K562 (cell line): ENCODE data around the gene LRP1B. TPM values are rescaled to one million over a fixed set of nuclear protein-coding genes. Genes with fewer than 3 reads are reported as not detected.

Experiments used
- ATAC-seq: fragments of 200-7000 bp; cut with Tn5 transposase; 3 replicates; pipeline ENCODE4 v1.9.1; 2020; ENCODE audit warnings: moderate library complexity
- BruUV-seq: library from RNA; stranded (reverse); fragments of 400-500 nt; replicated peaks from 2 replicates; lab custom pipeline; 2021; lab: Mats Ljungman, UMichigan
- CTCF ChIA-PET: fragments of 300-600 bp; formaldehyde crosslinking; extraction: SDS; loops from one replicate; lab custom pipeline; 2021; ENCODE audit warnings: low intra/inter-chr PET ratio; lab: Yijun Ruan, JAX
- POLR2A ChIA-PET: fragments of 300-600, 350-650 bp; sonication (Branson Sonifier 250); formaldehyde crosslinking; extraction: SDS; loops from one replicate; lab custom pipeline; 2021; ENCODE audit warnings: antibody characterized with exemption, inconsistent platforms; lab: Yijun Ruan, JAX
- DNase-seq, 4 experiments: peaks; one replicate each; pipeline versions ENCODE4 v3.0.0 to v3.0.0-alpha.2; 2011 to 2018; ENCODE audit warnings: low spot score in 3 of 4, mixed read lengths in 3 of 4; ENCODE audit errors: extremely low read depth in 1 of 4
- FAIRE-seq: peaks from 2 replicates; lab custom pipeline; 2011; peaks lifted over from hg19 to GRCh38; lab: Jason Lieb, UNC
- H2AFZ ChIP-seq: 2 replicates; pipeline ENCODE4 v1.6.0; 2011; ENCODE audit warnings: low read depth, low read length, control low read depth, inconsistent platforms
- H3K27ac ChIP-seq: fragments of 200-600 bp; 3 replicates; pipeline ENCODE4 v1.8.0; 2011; ENCODE audit warnings: low read depth, mild to moderate bottlenecking, control low read depth, inconsistent platforms, low read length, moderate library complexity, mixed read lengths; ENCODE audit errors: extremely low read depth
- H3K27me3 ChIP-seq, 2 experiments: fragments of 300-600 bp in 1 of 2; 2 replicates in 1 of 2; 3 replicates in 1 of 2; pipeline versions ENCODE4 v1.6.0 to v1.8.0; 2011; ENCODE audit warnings: inconsistent platforms in 2 of 2, low read length in 2 of 2, mild to moderate bottlenecking in 1 of 2, mixed read lengths in 1 of 2, moderate library complexity in 1 of 2; ENCODE audit not compliant: control insufficient read depth in 2 of 2, insufficient read depth in 2 of 2
- H3K36me3 ChIP-seq: fragments of 300-600 bp; 3 replicates; pipeline ENCODE4 v1.8.0; 2011; ENCODE audit warnings: mild to moderate bottlenecking, low read length, inconsistent platforms; ENCODE audit not compliant: control insufficient read depth, insufficient read depth
- H3K4me1 ChIP-seq, 2 experiments: fragments of 200-600 bp in 1 of 2; replicated peaks in 1 of 2; 2 replicates in 1 of 2; 3 replicates in 1 of 2; pipeline versions ENCODE4 v1.5.1 to v1.8.0; 2011; ENCODE audit warnings: inconsistent platforms in 2 of 2, low read length in 2 of 2, mild to moderate bottlenecking in 1 of 2, mixed read lengths in 1 of 2, moderate library complexity in 1 of 2; ENCODE audit not compliant: control insufficient read depth in 2 of 2, insufficient read depth in 2 of 2
- H3K4me2 ChIP-seq: 2 replicates; pipeline ENCODE4 v1.6.1; 2011; ENCODE audit warnings: low read length, control low read depth, inconsistent platforms, mixed read lengths; ENCODE audit not compliant: insufficient read depth
- H3K4me3 ChIP-seq: fragments of 200-600 bp; sonication (generic), shearing (Covaris generic); 2 replicates; pipeline ENCODE4 v1.5.1; 2016; ENCODE audit warnings: control low read depth, inconsistent platforms
- H3K79me2 ChIP-seq: fragments of 200-600 bp; 3 replicates; pipeline ENCODE4 v1.8.0; 2011; ENCODE audit warnings: low read length, inconsistent platforms; ENCODE audit not compliant: control insufficient read depth, insufficient read depth
- H3K9ac ChIP-seq, 2 experiments: 2 replicates each; pipeline versions ENCODE4 v1.6.0 to v1.6.1; 2011; ENCODE audit warnings: low read depth in 2 of 2, low read length in 2 of 2, control low read depth in 1 of 2, inconsistent platforms in 1 of 2, mild to moderate bottlenecking in 1 of 2, mixed read lengths in 1 of 2; ENCODE audit not compliant: insufficient read depth in 1 of 2
- H3K9me1 ChIP-seq: one replicate; pipeline ENCODE4 v1.6.0; 2011; ENCODE audit warnings: inconsistent platforms, mild to moderate bottlenecking, low read length, moderate library complexity; ENCODE audit not compliant: control insufficient read depth, insufficient read depth
- H3K9me3 ChIP-seq: replicated peaks from 2 replicates; pipeline ENCODE4 v1.5.1; 2011; ENCODE audit warnings: low read depth, low read length, inconsistent platforms; ENCODE audit not compliant: control insufficient read depth, insufficient read depth
- H4K20me1 ChIP-seq: replicated peaks from 2 replicates; pipeline ENCODE4 v1.6.1; 2011; ENCODE audit warnings: low read length, inconsistent platforms, mixed read lengths; ENCODE audit not compliant: control insufficient read depth, insufficient read depth
- CBFA2T3 ChIP-seq: fragments of 450-650 bp; IDR thresholded peaks from 2 replicates; pipeline ENCODE4 v1.6.1; 2017
- CBX8 ChIP-seq: fragments of 200-600 bp; sonication (generic); IDR thresholded peaks from 2 replicates; pipeline ENCODE4 v1.6.1; 2012; ENCODE audit warnings: borderline replicate concordance, mixed run types, low read depth, mild to moderate bottlenecking, moderate library complexity, mixed read lengths, low read length, control low read depth, inconsistent platforms; ENCODE audit not compliant: poor library complexity, severe bottlenecking; ENCODE audit errors: extremely low read depth
- GATAD2A ChIP-seq: fragments of 450-650 bp; IDR thresholded peaks from 2 replicates; pipeline ENCODE4 v1.6.1; 2017
- HDAC1 ChIP-seq, 2 experiments: fragments of 450-650 bp; IDR thresholded peaks; 2 replicates each; pipeline ENCODE4 v1.6.1; 2016 to 2017; ENCODE audit warnings: inconsistent platforms in 1 of 2, mild to moderate bottlenecking in 1 of 2, moderate library complexity in 1 of 2
- NCOR1 ChIP-seq: fragments of 450-650 bp; IDR thresholded peaks from 2 replicates; pipeline ENCODE4 v1.6.1; 2016; ENCODE audit warnings: mild to moderate bottlenecking, moderate library complexity
- NR2F6 ChIP-seq: fragments of 450-650 bp; formaldehyde crosslinking; IDR thresholded peaks from 2 replicates; pipeline ENCODE4 v1.4.0; 2020; ENCODE audit warnings: mild to moderate bottlenecking
- TGIF2 ChIP-seq: sonication (generic); formaldehyde crosslinking; IDR thresholded peaks from 2 replicates; pipeline ENCODE4 v1.8.1; 2022; ENCODE audit warnings: mild to moderate bottlenecking, missing genetic modification reagents, moderate library complexity
- ZNF224 ChIP-seq: sonication (generic); formaldehyde crosslinking; IDR thresholded peaks from 2 replicates; pipeline ENCODE4 v1.8.0; 2022; ENCODE audit warnings: mild to moderate bottlenecking, missing genetic modification reagents
- ZNF561 ChIP-seq: fragments of 450-650 bp; formaldehyde crosslinking; conservative IDR thresholded peaks from 2 replicates; pipeline ENCODE4 v1.4.0; 2020; ENCODE audit warnings: mild to moderate bottlenecking, moderate library complexity
- ZNF699 ChIP-seq: fragments of 250-450 bp; sonication (Bioruptor Pico); IDR thresholded peaks from 2 replicates; pipeline ENCODE4 v1.8.0; 2021; ENCODE audit warnings: mild to moderate bottlenecking, moderate library complexity; ENCODE audit not compliant: insufficient replicate concordance
- WGBS: fragments of 100-300 bp; shearing (Covaris generic); methylation state at CpG from one replicate; pipeline ENCODE4 v1.1.6; 2016; ENCODE audit warnings: low coverage, mixed read lengths; ENCODE audit not compliant: insufficient coverage; ENCODE audit errors: missing lambda C conversion rate; 5-methylcytosine and 5-hydroxymethylcytosine counted together
- in situ Hi-C: fragments of 300-500 bp; cut with MboI; formaldehyde crosslinking; loops from 4 replicates; pipeline ENCODE4 v1.15.0; 2018; ENCODE audit warnings: inconsistent platforms, mixed read lengths
- intact Hi-C: fragments of 100-400 bp; cut with micrococcal nuclease; formaldehyde crosslinking; loops from 2 replicates; pipeline ENCODE4 v1.14.2; 2022
- polyA plus RNA-seq, 8 experiments: library from polyadenylated mRNA; depleted of rRNA in 4 of 8; stranded (reverse) in 5 of 8; unstranded in 3 of 8; fragments of >200 nt; fragmentation: Nextera tagmentation in 2 of 8; fragmentation: Illumina TruSeq in 1 of 8; extraction: Ambion mirVana in 2 of 8; extraction: Trizol in 1 of 8; gene quantifications; 2 replicates each; pipeline versions ENCODE4 v1.2.1 to v1.2.3, GENCODE V29; 2011 to 2014; ENCODE audit warnings: inconsistent platforms in 1 of 8, missing spikeins in 1 of 8
- total RNA-seq, 7 experiments: library from RNA; depleted of rRNA in 6 of 7; stranded (reverse); fragments of >200 nt in 6 of 7; fragmentation: Illumina TruSeq in 2 of 7; extraction: Trizol in 2 of 7; gene quantifications; 2 replicates each; pipeline versions ENCODE4 v1.2.1 to v1.2.3, GENCODE V29; 2011 to 2021; ENCODE audit warnings: low replicate concordance in 1 of 7
- TF ChIP-seq, protein P1 (sequence below): fragments of 250-450 bp; sonication (Bioruptor Pico); IDR thresholded peaks from 2 replicates; pipeline ENCODE4 v1.5.0; 2021
- TF ChIP-seq, protein P2 (sequence below): fragments of 250-450 bp; sonication (Bioruptor Pico); IDR thresholded peaks from 2 replicates; pipeline ENCODE4 v1.5.0; 2022; ENCODE audit warnings: mild to moderate bottlenecking
- TF ChIP-seq, protein P3 (sequence below): IDR thresholded peaks from 3 replicates; pipeline ENCODE4 v1.6.1; 2011; ENCODE audit warnings: borderline replicate concordance, mild to moderate bottlenecking, moderate library complexity; ENCODE audit not compliant: insufficient read length; ENCODE audit errors: extremely low read depth
- TF ChIP-seq, protein P4 (sequence below), 2 experiments: fragments of 450-650 bp in 1 of 2; sonication (generic) in 1 of 2; formaldehyde crosslinking in 1 of 2; IDR thresholded peaks in 1 of 2; conservative IDR thresholded peaks in 1 of 2; 2 replicates each; pipeline versions ENCODE4 v1.6.1 to v1.8.1; 2016 to 2023; ENCODE audit warnings: mild to moderate bottlenecking in 2 of 2, moderate library complexity in 2 of 2, inconsistent platforms in 1 of 2, missing genetic modification reagents in 1 of 2

Gene LRP1B
- total and polyA plus RNA-seq, 9 of the 15 experiments (the other 6 are each of a cell fraction or from before 2014, with no cell fraction given), result not detected

DNA sequence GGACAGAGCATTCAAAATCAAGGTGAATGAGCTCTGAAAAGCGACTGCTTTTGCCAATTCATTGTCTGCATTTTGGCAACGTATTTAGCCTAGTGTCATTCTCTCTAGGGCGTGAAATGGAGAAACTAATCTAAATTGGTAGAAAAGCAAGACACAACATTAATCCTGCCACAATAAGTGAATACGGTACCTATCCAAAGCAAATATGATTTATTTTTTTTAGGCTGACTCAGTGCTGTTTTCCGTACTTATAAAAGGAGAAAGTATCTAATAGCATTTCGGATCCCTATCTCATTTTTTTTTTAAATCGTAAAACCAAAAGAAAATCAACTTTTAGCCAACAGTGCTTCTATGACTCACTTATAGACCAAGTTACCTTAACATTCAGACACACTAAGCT, 672.5 kb downstream of the LRP1B start (continued):
- TF ChIP-seq, protein P1, sequence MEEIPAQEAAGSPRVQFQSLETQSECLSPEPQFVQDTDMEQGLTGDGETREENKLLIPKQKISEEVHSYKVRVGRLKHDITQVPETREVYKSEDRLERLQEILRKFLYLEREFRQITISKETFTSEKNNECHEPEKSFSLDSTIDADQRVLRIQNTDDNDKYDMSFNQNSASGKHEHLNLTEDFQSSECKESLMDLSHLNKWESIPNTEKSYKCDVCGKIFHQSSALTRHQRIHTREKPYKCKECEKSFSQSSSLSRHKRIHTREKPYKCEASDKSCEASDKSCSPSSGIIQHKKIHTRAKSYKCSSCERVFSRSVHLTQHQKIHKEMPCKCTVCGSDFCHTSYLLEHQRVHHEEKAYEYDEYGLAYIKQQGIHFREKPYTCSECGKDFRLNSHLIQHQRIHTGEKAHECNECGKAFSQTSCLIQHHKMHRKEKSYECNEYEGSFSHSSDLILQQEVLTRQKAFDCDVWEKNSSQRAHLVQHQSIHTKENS (CRISPR knock-in tag), result no peak
- TF ChIP-seq, protein P2, sequence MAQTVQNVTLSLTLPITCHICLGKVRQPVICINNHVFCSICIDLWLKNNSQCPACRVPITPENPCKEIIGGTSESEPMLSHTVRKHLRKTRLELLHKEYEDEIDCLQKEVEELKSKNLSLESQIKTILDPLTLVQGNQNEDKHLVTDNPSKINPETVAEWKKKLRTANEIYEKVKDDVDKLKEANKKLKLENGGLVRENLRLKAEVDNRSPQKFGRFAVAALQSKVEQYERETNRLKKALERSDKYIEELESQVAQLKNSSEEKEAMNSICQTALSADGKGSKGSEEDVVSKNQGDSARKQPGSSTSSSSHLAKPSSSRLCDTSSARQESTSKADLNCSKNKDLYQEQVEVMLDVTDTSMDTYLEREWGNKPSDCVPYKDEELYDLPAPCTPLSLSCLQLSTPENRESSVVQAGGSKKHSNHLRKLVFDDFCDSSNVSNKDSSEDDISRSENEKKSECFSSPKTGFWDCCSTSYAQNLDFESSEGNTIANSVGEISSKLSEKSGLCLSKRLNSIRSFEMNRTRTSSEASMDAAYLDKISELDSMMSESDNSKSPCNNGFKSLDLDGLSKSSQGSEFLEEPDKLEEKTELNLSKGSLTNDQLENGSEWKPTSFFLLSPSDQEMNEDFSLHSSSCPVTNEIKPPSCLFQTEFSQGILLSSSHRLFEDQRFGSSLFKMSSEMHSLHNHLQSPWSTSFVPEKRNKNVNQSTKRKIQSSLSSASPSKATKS (CRISPR knock-in tag), result no peak
- no peak for TF ChIP-seq TGIF2
- TF ChIP-seq, all 486 proteins: peak for 0

DNA sequence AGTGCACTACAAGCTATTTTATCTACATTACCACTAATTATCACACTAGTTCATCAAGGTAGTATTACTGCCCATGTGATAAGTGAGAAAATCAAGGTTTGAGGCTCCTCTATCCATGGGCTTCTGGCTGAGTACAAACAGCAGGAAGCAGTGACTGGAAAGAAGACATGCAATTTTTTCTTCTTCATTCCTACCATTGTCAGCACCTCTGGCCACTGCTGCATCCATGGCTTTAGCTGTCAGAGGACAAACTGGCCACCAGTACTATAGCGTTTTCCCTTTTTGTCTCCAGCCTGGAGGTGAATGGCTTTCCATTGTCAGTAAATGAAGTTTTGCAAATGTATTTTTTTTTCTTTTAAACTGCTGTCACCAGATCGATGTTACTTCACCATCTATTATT, 674.9 kb downstream of the LRP1B start:
- intact Hi-C loops (no loop called here), in situ Hi-C loops (no loop called here)
- Histone ChIP-seq H3K27ac (no peak overlapping the region), H3K27me3 (no peaks in the 10 kb centered on the region), H3K36me3 (no peaks in the 10 kb centered on the region), H3K4me3 (no peak overlapping the region), H2AFZ (no peak overlapping the region), H3K9me1 (no peaks in the 10 kb centered on the region), H3K79me2 (no peaks in the 10 kb centered on the region), H3K4me1 (no peaks in the 10 kb centered on the region), H3K9ac (no peak overlapping the region), H3K4me2 (no peak overlapping the region), H4K20me1 (no peaks in the 10 kb centered on the region), H3K9me3 (no peaks in the 10 kb centered on the region)
- CTCF ChIA-PET, result no interaction called here
- WGBS, result 0% methylated on average over 2 of the region's 2 CpGs
- DNase-seq (no peak), FAIRE-seq (no peak), ATAC-seq (no peak)
- no TSS peak for BruUV-seq
- POLR2A ChIA-PET, result no interaction called here
- no peak for TF ChIP-seq HDAC1 (IDR thresholded peaks at IDR 0.05)
- no peak for TF ChIP-seq CBFA2T3
- no peak for TF ChIP-seq NCOR1
- no peak for TF ChIP-seq ZNF699
- TF ChIP-seq GATAD2A, result no peak
- TF ChIP-seq, protein P3, sequence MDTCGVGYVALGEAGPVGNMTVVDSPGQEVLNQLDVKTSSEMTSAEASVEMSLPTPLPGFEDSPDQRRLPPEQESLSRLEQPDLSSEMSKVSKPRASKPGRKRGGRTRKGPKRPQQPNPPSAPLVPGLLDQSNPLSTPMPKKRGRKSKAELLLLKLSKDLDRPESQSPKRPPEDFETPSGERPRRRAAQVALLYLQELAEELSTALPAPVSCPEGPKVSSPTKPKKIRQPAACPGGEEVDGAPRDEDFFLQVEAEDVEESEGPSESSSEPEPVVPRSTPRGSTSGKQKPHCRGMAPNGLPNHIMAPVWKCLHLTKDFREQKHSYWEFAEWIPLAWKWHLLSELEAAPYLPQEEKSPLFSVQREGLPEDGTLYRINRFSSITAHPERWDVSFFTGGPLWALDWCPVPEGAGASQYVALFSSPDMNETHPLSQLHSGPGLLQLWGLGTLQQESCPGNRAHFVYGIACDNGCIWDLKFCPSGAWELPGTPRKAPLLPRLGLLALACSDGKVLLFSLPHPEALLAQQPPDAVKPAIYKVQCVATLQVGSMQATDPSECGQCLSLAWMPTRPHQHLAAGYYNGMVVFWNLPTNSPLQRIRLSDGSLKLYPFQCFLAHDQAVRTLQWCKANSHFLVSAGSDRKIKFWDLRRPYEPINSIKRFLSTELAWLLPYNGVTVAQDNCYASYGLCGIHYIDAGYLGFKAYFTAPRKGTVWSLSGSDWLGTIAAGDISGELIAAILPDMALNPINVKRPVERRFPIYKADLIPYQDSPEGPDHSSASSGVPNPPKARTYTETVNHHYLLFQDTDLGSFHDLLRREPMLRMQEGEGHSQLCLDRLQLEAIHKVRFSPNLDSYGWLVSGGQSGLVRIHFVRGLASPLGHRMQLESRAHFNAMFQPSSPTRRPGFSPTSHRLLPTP, result no peak
- TF ChIP-seq, protein P4, sequence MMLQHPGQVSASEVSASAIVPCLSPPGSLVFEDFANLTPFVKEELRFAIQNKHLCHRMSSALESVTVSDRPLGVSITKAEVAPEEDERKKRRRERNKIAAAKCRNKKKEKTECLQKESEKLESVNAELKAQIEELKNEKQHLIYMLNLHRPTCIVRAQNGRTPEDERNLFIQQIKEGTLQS (IDR thresholded peaks at IDR 0.05), result no peak
- TF ChIP-seq, protein P4 (CRISPR knock-in tag; conservative IDR thresholded peaks at IDR 0.05), result no peak
- no peak for TF ChIP-seq NR2F6 (CRISPR knock-in tag)
- no peak for TF ChIP-seq ZNF224 (CRISPR knock-in tag)
- no peak for TF ChIP-seq CBX8
- TF ChIP-seq ZNF561 (CRISPR knock-in tag), result no peak
